Stimulated activated CD8-positive, alpha-beta memory T cell treated with anti-CD3 and anti-CD28 coated beads, Interleukin-4, amount 100 ng/mL, for 1 hour (primary cell): ENCODE results near the gene MCF2L.
"Not testable (repeated sequence)": the region's sequence is repeated elsewhere in the genome, so short reads cannot be mapped to it uniquely, and the experiment has no call there.

Source experiments
- DNase-seq, 2 donors: peaks; one replicate each; pipeline ENCODE4 v3.0.0-alpha.2; 2020; ENCODE audit warnings: low read depth in 2 of 2, low spot score in 1 of 2

The MCF2L gene

DNA sequence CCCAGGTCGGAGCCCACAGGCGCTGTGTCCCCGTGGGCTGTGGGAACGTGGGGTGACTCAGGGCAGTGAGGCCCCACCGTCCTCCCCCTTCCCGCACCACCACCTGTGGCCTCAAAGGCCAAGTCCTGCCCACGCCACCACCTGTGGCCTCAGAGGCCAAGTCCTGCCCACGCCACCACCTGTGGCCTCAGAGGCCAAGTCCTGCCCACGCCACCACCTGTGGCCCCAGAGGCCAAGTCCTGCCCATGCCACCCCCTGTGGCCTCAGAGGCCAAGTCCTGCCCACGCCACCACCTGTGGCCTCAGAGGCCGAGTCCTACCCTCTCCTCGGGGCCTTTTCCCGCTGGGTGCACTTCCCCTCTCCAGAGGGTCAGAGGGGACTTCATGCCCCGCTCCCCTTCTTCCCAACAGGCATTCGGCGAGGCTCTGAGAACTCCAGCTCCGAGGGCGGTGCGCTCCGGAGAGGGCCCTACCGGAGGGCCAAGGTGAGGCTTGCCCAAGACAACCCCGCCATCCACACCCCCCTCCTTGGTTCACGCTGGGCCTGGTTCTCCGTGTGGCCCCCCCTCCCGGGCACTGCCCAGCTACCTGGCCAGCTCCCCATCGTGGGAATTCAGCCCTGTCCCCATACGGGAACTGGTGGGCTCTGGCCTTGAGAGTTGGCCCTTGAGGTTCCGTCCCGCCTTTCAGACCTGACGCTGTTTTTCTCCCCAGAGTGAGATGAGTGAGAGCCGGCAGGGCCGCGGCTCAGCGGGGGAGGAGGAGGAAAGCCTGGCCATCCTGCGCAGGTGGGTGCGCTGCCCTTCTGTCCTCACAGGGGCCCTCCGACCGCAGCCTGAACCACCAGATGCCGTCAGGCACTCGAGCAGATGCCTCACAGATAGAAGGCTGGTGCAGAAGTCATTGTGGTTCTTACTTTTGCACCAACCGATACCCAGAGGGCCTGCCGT is 109.2 kb downstream of the MCF2L start:
- DNase-seq = no peak

DNA sequence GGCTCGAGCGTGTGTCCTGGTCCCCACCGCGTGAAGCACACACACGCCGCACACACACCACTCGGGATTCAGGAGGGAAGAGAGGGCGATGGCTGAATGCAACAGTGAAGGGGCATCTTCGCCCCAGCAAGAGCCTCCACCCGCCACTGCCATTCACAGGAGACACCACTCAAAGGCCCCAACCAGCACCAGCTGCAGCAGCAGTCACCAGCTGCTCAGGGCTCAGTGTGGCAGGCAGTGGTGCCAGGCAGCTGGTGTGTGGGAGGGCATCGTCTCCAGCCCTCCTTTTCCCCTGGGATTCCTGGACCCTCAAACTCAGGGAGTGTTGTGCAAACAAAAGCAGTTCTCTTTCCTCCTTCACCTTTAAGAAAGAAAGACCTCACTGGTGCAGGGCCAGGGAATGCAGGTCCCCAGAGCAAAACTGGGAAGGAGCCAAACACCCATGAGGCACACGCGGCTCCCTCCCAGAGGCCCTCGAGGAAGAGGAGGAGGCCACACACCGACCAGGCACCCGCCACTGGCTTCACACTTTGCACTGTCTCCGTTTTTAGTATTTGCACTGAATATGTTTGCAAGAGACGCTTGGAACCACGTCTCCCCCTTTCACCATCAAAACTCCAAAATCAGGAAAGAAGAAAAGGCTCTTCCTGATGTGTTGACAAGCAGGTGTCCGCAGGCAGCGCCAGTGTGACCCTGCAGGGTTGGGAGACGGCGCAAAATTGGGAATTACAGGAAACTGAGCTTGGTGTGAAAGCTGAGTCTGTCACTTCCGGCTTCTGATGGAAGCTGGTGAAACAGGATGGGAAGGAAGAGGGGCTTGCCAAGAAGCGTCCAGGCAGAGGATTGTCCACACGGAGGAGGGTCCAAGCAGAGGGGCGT is 110.1 kb downstream of the MCF2L start:
- no peak for DNase-seq

GRCh38 chr13:113079781-113080080 is 110.7 kb downstream of the MCF2L start:
- not testable (repeated sequence) for DNase-seq

DNA sequence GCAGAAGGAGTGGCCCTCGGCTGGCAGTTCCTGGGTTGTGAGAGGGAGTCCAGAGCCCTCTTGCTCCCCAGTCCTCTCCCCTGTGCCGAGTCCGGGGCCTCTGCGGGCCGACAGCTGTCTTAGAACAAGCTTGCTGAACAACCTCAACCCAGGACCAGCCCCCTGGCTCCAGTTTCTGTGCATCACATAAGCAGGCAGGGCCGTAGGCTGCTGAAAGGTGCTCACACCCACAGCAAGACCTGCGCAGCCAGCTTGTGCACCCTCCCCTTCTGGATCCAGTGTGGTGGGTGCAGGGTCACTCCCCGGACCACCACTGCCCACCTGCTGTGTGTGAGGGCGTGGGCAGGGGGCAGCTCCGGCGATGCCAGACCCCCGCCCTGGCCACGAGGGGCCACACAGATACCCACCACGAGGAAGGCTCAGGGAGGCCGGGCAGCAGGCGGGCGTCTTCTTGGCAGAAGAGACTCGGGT is 111.4 kb downstream of the MCF2L start:
- DNase-seq = no peak

- DNase-seq = no peak
Observed at GRCh38 chr13:113080901-113081521, 112.0 kb downstream of the MCF2L start.

DNA sequence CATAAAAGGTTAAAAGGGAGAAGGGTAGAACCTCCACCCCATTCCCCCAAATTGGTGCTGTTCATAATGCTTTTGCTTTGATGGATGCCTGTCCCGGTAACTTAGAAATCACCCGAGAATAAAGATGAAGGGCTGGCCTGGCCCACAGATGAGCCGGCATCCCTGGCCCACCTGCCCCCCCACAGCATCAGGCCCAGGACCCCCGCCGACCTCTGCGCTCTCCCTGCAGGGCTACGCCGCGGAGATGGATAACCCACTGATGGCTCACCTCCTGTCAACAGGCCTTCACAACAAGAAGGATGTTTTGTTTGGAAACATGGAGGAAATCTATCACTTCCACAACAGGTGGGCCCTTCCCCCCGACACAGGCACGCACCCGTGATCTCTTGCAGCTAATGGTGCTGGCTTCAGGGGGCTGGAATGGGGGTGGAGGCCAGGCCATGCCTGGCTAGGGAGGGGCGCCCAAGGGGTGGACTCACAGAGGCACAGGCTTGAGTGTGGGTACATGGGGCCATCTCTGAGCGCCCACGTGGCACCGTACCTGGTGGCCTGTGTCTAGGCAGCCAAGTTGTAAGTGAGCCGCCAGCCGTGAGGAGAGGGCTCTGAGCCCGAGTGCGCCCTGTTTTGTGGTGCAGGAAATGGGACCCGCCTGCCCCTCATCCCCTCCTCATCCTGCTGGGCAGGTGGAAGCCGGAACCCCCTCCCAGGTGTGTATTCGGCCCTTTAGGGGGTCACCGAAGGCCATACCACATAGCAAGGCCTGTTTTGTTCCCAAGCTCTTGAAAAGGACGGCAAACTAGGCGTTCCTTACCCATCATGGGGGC is 113.4 kb downstream of the MCF2L start:
- no peak for DNase-seq

GRCh38 chr13:113083022-113083373 is 114.0 kb downstream of the MCF2L start:
- DNase-seq = no peak

- no peak for DNase-seq
Observed at GRCh38 chr13:113083402-113084061, 114.5 kb downstream of the MCF2L start.

DNA sequence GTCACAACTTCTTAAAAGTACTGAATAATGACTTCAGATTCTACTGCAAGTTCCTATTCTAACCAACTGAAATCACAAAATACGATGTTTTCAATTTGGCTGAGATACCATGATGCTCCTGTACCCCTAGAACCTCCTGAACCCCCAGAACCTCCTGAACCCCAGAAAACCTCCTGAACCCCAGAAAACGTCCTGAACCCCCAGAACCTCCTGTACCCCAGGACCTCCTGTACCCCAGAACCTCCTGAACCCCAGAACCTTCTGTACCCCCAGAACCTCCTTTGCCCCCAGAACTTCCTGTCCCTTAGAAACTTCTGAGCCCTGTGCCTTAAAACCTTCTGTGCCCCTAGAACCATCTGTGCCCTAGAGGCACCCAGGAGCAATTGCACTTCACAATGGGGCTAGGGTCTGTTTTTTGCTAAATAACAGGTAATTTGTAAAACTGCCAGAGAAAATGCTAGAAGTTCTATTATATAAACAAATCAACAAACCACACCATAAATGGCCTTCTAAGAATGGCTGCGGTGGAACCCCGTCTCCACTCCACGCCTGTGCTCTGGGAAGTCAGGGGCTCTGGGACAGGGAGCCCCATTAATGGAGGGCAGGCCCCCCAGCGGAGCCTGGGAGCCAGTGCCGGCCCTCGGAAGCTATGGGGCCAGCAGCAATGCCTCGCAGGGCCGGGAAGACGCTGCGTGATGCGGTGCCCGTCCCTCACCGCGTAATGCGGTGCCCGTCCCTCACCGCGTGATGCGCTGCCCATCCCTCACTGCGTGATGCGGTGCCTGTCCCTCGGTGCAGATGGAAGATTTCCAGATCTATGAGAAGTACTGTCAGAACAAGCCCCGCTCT is 115.3 kb downstream of the MCF2L start:
- DNase-seq = no peak

DNA sequence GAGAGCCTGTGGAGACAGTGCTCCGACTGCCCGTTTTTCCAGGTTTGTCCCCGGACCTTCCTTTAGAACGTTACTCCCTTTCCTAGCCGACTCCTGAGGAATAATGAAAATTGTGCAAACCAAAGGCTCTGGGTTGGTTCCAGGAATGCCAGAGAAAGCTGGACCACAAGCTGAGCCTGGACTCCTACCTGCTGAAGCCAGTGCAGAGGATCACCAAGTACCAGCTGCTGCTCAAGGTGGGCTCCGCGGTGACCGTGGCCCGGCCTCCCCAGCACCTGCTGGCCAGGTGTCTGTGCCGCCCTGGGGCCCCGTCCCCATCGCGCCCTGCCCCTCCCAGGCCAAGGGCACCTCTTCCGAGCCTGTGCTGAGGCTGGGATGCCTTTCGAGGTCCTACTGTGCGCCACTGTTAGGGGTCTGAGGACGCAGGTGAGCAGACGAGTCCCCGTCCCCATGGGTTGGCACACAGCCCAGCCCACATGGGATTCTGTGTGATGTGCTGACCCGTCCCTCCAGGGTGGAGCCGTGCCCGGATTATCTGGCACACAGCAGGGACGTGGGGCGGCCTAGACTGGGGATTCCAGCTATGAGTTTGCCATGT is 116.0 kb downstream of the MCF2L start:
- no peak for DNase-seq

DNA sequence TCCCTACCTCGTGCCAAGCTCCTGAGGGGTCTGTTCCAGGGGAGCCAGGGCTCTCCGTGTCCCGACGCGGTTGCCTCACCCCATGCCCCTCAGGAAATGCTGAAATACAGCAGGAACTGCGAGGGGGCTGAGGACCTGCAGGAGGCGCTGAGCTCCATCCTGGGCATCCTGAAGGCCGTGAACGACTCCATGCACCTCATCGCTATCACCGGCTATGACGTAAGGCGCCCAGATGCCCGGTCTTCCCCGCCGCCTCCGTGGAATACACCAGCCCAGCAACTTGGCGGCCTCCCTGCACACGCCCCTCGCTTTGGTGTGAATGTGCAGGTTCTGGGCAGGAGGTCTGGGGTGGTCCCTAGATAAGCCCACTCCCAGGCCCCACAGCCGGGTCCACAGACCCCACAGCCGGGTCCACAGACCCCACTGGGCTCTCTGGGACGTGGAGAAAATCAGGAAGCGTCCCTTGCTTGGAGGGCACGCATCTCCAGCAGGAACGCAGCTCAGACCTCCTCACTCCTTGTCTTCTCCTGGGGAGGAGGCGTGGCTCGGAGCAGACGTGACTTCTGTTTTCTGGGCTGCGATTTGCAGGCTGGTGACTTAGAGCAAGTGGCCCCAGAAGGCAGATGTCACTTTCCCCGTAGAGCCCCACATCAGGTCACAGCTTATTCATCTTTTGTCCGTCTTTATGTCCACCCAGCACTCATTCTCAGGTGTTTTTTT is 117.2 kb downstream of the MCF2L start:
- DNase-seq = no peak

DNA sequence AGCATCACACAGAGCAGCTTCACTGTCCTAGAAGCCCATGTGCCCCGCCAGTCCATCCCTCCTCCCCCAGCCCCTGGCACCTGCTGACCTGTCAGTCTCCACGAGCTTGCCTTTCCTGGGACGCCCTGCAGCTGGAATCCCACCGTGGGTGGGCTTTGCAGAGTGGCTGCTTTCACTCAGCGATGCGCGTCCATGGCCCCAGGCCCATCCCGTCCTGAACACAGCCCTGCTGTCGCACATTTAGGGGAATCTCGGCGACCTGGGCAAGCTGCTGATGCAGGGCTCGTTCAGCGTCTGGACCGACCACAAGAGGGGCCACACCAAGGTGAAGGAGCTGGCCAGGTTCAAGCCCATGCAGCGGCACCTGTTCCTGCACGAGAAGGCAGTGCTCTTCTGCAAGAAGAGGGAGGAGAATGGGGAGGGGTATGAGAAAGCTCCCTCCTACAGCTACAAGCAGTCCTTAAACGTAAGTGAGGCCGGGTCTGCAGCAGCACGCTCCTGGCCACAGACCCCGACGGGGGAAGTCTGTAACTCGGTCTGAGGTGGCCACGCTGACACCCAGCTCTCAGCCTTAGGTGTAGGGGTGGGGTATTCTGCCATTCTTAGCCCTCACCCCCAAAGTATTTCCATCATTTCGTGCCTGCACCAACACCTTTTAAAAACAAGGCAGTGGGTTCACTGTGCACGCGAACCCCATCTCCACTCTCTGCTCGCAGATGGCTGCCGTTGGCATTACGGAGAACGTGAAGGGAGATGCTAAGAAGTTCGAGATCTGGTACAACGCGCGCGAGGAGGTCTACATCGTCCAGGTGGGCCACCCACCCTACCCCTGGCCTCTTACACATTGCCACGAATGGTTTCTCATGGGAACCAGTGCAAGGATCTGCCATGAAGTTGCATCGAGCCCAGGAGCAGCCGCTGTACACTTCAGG is 118.2 kb downstream of the MCF2L start:
- no peak for DNase-seq

DNA sequence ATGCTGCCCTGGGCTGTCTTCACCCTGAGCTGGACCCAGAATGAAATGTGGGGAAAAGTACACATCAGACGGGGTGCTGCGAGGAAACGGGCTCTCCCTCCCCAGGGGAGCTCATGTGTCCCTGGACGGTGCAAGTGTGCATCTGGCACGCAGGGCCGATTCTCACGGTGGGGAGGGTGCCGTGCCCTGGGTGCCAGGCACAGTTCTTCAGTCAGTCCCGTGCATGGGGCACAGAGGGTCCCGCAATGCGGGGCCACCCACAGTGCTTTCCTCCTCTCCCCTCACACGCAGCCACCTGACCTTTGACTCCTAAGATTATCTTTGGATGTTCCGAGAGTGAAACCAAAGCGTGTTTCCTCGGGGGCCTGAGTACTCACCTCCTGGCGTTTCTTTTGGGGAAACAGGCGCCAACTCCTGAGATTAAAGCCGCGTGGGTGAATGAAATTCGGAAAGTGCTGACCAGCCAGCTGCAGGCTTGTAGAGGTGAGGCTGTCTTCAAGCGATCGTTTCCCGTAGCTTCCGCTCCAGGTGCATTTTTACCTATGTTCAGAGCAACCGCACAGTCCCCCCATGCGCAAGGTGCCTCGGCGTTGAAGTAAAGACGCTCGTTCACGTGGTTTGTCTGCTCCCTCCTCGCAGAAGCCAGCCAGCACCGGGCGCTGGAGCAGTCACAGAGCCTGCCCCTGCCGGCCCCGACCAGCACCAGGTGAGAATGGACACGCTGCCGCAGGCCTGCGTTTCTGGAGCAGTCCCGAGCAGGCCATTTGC is 119.1 kb downstream of the MCF2L start:
- no peak for DNase-seq

DNA sequence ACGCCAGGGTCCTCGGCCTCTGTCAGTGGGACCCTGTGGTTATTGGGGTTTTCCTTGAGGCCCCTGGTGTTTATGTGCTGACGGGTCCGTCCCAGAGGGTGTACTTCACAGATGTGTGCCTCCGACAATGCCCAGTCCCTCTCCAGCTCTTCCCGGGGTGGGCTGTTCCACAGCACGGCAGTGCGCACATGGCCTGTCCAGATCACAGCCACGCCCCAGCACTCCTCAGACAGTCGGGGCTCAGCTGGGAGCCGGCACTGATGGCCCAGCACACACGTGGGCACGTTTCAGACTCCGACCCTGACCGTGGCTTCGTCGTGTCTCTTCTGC is 119.6 kb downstream of the MCF2L start:
- no peak for DNase-seq

DNA sequence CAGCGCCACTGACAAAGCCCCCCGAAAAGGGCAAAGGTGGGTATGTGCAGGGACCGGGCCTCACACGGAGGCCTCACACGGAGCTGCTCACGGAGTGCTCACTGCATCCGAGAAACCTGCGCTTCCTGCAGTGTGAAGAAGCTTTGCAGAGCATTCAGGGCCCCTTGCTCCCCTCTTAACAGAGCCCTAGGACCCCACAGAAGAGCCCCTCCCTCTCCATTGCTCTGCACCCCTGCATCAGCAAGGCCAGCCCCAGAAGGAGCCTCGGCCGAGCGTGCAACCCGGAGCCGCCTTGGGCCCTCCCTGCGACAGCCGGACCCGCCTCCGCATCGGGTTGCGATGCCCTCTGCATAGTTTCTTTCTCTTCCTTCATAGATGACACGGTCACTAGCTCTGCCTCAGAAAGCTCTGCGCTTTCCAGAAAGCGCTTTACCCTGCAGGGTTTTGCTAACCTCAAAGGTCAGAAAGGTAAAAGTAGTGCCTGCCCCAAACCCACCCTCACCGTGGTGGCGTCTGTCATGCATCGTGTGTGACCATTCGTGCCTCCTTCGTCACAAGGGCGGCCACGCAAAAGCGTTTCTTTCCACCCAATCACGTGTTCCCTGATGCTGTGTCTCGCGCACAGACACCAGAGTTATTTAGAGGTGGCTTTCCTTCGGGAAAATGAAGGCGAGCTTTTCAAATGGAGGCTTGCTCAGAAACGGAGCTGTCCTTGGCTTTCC is 120.8 kb downstream of the MCF2L start:
- DNase-seq = no peak

- no peak for DNase-seq
Observed at GRCh38 chr13:113090415-113090770, 121.4 kb downstream of the MCF2L start.
